Natural killer cell (primary cell): ENCODE results near the gene TMEM190. TPM values are rescaled to one million over a fixed set of nuclear protein-coding genes. Genes with fewer than 3 reads are reported as not detected.
A peak's percentile ranks its signal among the peaks of the same experiment; 100 is the strongest.
"Not testable (repeated sequence)": the region's sequence is repeated elsewhere in the genome, so short reads cannot be mapped to it uniquely, and the experiment has no call there.

ENCODE experiments used
- ATAC-seq, 3 donors: fragments of 150-1000 bp in 2 of 3; fragments of 200-7000 bp in 1 of 3; cut with Tn5 transposase; 1 replicate in 1 of 3; 2 replicates in 2 of 3; pipeline ENCODE4 v1.10.0; 2021; ENCODE audit warnings: mild to moderate bottlenecking in 2 of 3, moderate library complexity in 2 of 3
- DNase-seq, 2 donors: peaks; one replicate each; pipeline versions ENCODE4 v3.0.0 to v3.0.0-alpha.2; 2013 to 2021; ENCODE audit warnings: mixed read lengths in 1 of 2
- H3K27ac ChIP-seq: one replicate; pipeline ENCODE4 v1.5.1; 2013; ENCODE audit warnings: mild to moderate bottlenecking, low read length
- H3K27me3 ChIP-seq: one replicate; pipeline ENCODE4 v1.6.1; 2013; ENCODE audit warnings: low read length; ENCODE audit not compliant: control insufficient read depth, insufficient read depth
- H3K36me3 ChIP-seq: one replicate; pipeline ENCODE4 v1.6.1; 2013; ENCODE audit warnings: low read length; ENCODE audit not compliant: control insufficient read depth, insufficient read depth
- H3K4me1 ChIP-seq: one replicate; pipeline ENCODE4 v1.6.1; 2013; ENCODE audit warnings: low read length; ENCODE audit not compliant: control insufficient read depth, insufficient read depth
- H3K4me3 ChIP-seq: one replicate; pipeline ENCODE4 v1.5.1; 2013; ENCODE audit warnings: low read length
- H3K9me3 ChIP-seq: one replicate; pipeline ENCODE4 v1.6.1; 2013; ENCODE audit warnings: low read length; ENCODE audit not compliant: control insufficient read depth, insufficient read depth
- H3K27ac Mint-ChIP-seq, 2 donors: one replicate each; pipeline ENCODE4 v1.8.0; 2022; ENCODE audit warnings: mild to moderate bottlenecking in 2 of 2, mixed read lengths in 2 of 2, moderate library complexity in 1 of 2
- H3K27me3 Mint-ChIP-seq, 2 donors: one replicate each; pipeline ENCODE4 v1.8.0; 2022; ENCODE audit warnings: low read depth in 2 of 2, mixed read lengths in 2 of 2
- H3K36me3 Mint-ChIP-seq: one replicate; pipeline ENCODE4 v1.8.0; 2022; ENCODE audit warnings: mixed read lengths
- H3K4me1 Mint-ChIP-seq, 2 donors: one replicate each; pipeline ENCODE4 v1.8.0; 2022; ENCODE audit warnings: mixed read lengths in 2 of 2
- H3K4me3 Mint-ChIP-seq: one replicate; pipeline ENCODE4 v1.8.0; 2022; ENCODE audit warnings: mild to moderate bottlenecking, moderate library complexity, mixed read lengths
- H3K9me3 Mint-ChIP-seq, 2 donors: one replicate each; pipeline ENCODE4 v1.8.0; 2022; ENCODE audit warnings: mixed read lengths in 2 of 2
- CTCF ChIP-seq: fragments of 200-600 bp; IDR thresholded peaks from one replicate; pipeline ENCODE4 v1.8.0; 2022; ENCODE audit warnings: antibody characterized with exemption
- WGBS: methylation state at CpG from one replicate; pipeline ENCODE4 v1.1.7; 2013; ENCODE audit warnings: missing lambda C conversion rate; ENCODE audit not compliant: insufficient coverage; 5-methylcytosine and 5-hydroxymethylcytosine counted together
- intact Hi-C: fragments of 100-400 bp; cut with micrococcal nuclease; formaldehyde crosslinking; loops from one replicate; pipeline ENCODE4 v1.14.2; 2022
- total RNA-seq, 4 donors: library from RNA; stranded (reverse); fragments of 120-200 nt in 1 of 4; gene quantifications; one replicate each; pipeline versions ENCODE4 v1.2.3 to v1.2.4, GENCODE V29; 2013 to 2022

The TMEM190 gene
- total RNA-seq, result not detected
- total RNA-seq (2013), result not detected

- Mint-ChIP-seq H3K27me3 (peaks cover 15 to 20% of the 10 kb centered on the region in 2 donors), H3K4me1 (peaks cover 0 to under 1% of the 10 kb centered on the region in 2 donors), H3K4me3 (no peak within 1 kb of the TSS), H3K27ac (no peak within 1 kb of the TSS), H3K36me3 (no peaks in the 10 kb centered on the region), H3K9me3 (no peaks in the 10 kb centered on the region)
- H3K4me3 ChIP-seq, result no peak within 1 kb of the TSS
- no peaks in the 10 kb centered on the region for H3K36me3 ChIP-seq
- WGBS, result 61% methylated on average over 21 of the region's 21 CpGs
- no peak for TF ChIP-seq CTCF
- peaks cover 36% of the 10 kb centered on the region for H3K27me3 ChIP-seq
- H3K4me1 ChIP-seq, result no peaks in the 10 kb centered on the region
- no peak for ATAC-seq
- no peak for DNase-seq
- intact Hi-C loops, result no loop called here
- H3K9me3 ChIP-seq, result no peaks in the 10 kb centered on the region
- H3K27ac ChIP-seq, result no peak within 1 kb of the TSS
Measured at GRCh38 chr19:55376241-55376933, at the start of gene TMEM190. TSS of gene TMEM190 (plus strand) at chr19:55376826. CDS start at chr19:55376854, 28 bp downstream.

- H3K4me3 ChIP-seq, H3K36me3 ChIP-seq, H3K4me3 Mint-ChIP-seq, H3K4me1 Mint-ChIP-seq, H3K36me3 Mint-ChIP-seq, H3K4me1 ChIP-seq, ATAC-seq, intact Hi-C loops, H3K27me3 ChIP-seq, H3K9me3 ChIP-seq, H3K27ac ChIP-seq, H3K27ac Mint-ChIP-seq, H3K9me3 Mint-ChIP-seq: not testable (repeated sequence)
- WGBS, result 80% methylated on average over 4 of the region's 4 CpGs
- H3K27me3 Mint-ChIP-seq, result peaks cover 0 to 19% of the 10 kb centered on the region in 2 donors
- peak in 1 of 2 donors; percentile 40 for DNase-seq
Measured at GRCh38 chr19:55328774-55329318, 47.8 kb upstream of the TMEM190 start.

GRCh38 chr19:55329791-55330190 lies 46.8 kb upstream of the TMEM190 start:
- H3K9me3 ChIP-seq, H3K27ac Mint-ChIP-seq, H3K36me3 ChIP-seq, H3K9me3 Mint-ChIP-seq, H3K4me3 Mint-ChIP-seq, ATAC-seq, H3K27me3 ChIP-seq, DNase-seq, H3K27ac ChIP-seq, H3K4me1 ChIP-seq, H3K4me1 Mint-ChIP-seq, H3K36me3 Mint-ChIP-seq, H3K4me3 ChIP-seq, intact Hi-C loops: not testable (repeated sequence)
- H3K27me3 Mint-ChIP-seq, result peaks cover 0 to 16% of the 10 kb centered on the region in 2 donors
- 99% methylated on average over 6 of the region's 6 CpGs for WGBS

GRCh38 chr19:55333870-55334269 lies 42.8 kb upstream of the TMEM190 start:
- Histone ChIP-seq H3K4me1 (peaks cover 9% of the 10 kb centered on the region), H3K4me3 (no peak overlapping the region), H3K9me3 (no peaks in the 10 kb centered on the region), H3K36me3 (no peaks in the 10 kb centered on the region), H3K27ac (no peak overlapping the region), H3K27me3 (peaks cover 2% of the 10 kb centered on the region)
- Mint-ChIP-seq H3K27me3 (peaks cover 0 to 11% of the 10 kb centered on the region in 2 donors), H3K4me3 (no peak overlapping the region), H3K27ac (no peak overlapping the region), H3K9me3 (no peaks in the 10 kb centered on the region), H3K4me1 (peaks cover 7% of the 10 kb centered on the region in 2 donors), H3K36me3 (no peaks in the 10 kb centered on the region)
- intact Hi-C loops, result no loop called here
- no peak for TF ChIP-seq CTCF
- no peak for DNase-seq
- no peak for ATAC-seq
- WGBS, result 92% methylated on average over 10 of the region's 11 CpGs
